Stimulated activated naive CD4-positive, alpha-beta T cell (primary cell): ENCODE data around the gene GYPE.
"Not testable (repeated sequence)": the region's sequence is repeated elsewhere in the genome, so short reads cannot be mapped to it uniquely, and the experiment has no call there.

Source experiments
- DNase-seq, 6 experiments: peaks; one replicate each; lab custom pipeline; 2025; lab: John Stamatoyannopoulos, UW

GYPE gene

GRCh38 chr4:143869925-143870324 lies 35.4 kb downstream of the GYPE start:
- not testable (repeated sequence) for DNase-seq

GRCh38 chr4:143862716-143863115 lies 42.6 kb downstream of the GYPE start:
- DNase-seq: not testable (repeated sequence)

GRCh38 chr4:143858456-143858855 lies 46.9 kb downstream of the GYPE start:
- DNase-seq: no peak

DNA sequence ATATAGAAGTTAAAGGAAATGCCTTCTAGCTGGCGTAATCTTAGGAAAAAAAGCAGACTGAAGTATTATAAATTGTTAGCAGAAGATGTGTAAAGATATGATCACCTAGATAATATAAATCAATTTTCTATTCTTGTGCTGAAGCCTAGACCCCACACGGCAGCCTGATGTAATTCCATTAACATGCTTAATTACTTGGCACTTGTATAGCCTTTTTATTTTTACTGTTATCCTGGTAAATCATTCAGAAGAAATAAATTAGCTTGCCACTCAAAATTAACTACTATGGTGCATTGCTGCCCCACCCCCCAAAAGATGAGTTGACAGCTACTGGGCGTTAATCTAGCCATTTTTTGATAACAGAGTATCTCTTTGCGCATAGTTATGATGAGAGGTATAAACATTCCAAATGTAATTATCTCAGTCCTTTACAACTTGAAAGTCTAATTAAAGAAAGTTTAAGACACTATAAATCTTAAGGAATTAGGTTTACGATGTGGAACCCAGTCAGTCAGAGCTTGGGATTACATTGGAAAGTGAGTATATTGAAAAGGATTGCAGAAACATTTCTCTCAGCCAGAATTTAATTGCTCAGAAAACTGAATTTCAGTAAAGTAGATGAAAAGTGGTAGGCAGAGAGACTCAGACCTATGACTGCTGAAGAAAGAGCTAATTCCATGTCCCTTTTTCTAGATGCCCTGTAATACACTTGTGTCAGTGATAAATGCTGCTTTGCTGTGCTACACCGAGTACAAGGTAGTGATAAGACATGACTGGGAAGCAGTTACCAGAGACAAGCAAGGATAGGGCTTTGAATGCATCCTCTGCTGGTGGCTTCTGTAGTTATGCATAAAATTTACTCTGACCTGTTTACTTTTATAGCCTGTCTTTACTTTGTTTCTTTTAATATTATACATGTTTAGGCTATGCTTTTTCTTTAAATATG lies 47.7 kb downstream of the GYPE start:
- not testable (repeated sequence) for DNase-seq

- DNase-seq: not testable (repeated sequence)
Measured at GRCh38 chr4:143856017-143856557, 49.3 kb downstream of the GYPE start.

DNA sequence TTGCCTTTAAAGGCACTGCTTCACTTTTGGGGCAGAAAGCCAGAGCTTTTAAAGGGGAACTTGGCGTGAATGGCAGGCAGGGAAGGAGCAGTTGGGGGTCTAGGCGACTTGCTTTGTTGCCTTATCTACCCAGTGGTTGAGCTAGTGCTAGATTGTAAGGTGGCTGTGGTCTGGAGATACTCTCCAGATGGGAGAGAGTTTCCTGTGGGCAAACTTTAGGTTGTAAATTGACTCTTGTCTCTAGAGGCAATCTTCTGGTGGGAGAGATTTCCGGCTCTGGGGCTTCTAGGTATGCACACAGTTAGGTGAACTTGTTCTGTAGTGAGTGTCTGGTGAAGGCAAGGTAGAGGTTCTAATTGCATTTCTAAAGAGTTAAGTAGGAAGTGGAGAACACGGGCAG lies 50.7 kb downstream of the GYPE start:
- DNase-seq: not testable (repeated sequence)

- DNase-seq: not testable (repeated sequence)
Measured at GRCh38 chr4:143849296-143849695, 56.1 kb downstream of the GYPE start.

GRCh38 chr4:143843506-143843832 lies 61.9 kb downstream of the GYPE start:
- DNase-seq: not testable (repeated sequence)

DNA sequence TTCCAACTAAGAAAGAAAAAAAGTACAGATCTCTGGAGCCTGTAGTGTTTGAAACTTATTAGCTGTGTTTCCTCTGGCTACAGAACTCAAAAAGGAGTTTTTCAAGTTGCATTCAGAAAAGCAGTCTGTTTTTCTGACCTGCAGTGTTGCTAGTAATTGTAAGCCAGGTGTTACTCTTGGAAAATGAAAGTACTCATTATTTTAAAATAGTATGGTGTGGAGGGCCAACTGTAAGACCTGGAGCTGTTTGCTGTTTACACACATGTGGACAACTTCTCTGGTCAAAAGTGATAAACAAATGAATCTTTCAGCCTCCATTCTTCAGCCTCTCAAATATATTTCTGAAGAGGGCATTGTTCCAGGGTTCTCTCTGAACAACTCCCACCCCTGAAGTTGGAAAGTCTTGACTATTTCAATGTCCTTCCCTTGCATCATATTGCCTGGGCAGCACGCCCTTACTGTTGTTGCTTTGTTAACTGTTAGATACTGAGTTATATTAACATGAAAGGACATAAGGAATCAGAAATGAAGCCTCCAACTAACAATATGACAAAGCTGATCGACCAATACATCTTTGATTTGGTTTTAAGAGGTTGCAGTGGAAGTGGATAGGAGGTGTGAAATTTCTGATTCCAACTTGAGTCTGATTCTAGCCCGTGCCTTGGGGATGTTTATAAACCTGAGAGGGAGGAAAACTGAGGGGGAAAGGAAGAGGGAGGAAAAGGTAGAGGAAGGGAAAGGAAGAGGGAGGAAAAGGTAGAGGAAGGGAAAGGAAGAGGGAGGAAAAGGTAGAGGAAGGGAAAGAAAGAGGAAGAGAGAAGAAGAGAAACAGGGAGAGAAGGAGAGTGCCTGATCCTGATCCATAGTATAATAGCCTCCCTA lies 62.5 kb downstream of the GYPE start:
- DNase-seq: not testable (repeated sequence)

DNA sequence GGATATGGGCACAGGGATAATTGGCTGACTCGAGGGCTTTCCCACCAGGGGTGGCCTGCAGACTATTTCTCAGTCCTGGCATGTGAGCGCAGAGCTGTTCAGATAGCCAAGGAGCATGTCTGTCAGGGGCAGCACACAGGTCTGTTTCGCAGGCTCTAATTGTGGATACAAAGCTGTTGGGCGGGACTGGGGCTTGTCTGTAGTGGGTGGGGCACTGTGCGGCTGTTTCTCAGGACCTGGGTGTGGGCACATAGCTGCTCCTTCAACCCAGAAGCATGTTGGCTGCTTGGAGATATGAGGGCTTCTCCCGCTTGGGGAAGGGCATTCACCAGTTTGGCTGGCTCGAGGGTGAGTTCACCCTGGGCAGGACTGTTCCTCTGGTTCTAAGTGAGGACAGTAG lies 65.9 kb downstream of the GYPE start:
- not testable (repeated sequence) for DNase-seq

- DNase-seq: not testable (repeated sequence)
Measured at GRCh38 chr4:143834196-143834595, 71.2 kb downstream of the GYPE start.

DNA sequence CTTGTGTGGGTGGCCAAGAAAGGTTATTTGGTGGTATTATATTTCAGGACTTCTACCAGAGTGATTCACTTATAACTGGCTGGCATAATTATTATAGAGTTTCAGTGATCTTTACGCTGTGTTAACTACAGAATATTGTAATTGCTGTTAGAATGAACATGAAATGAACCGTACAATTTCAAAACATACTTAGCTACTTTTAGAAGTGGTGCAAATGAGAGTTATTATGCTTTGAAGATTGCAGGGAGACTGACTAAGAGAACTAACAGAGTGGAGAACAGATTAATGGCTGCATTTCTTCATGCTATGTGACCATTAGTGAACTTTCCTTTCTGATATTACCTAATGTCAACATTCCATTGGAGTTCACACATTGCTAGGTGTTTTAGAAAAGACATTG lies 71.7 kb downstream of the GYPE start:
- DNase-seq: not testable (repeated sequence)

- DNase-seq: not testable (repeated sequence)
Measured at GRCh38 chr4:143830576-143830975, 74.8 kb downstream of the GYPE start.

GRCh38 chr4:143829239-143829620 lies 76.1 kb downstream of the GYPE start:
- not testable (repeated sequence) for DNase-seq
